Measurements from ENCODE around the gene MSL1.

The MSL1 gene

GRCh38 chr17:40177275-40177874, 55.6 kb downstream of the MSL1 start, which contains the start of gene RAPGEFL1:
RAPGEFL1 (plus strand) TSS chr17:40177470; CDS start chr17:40177862, 392 bp downstream.
- DNase-seq: peak; percentile 58 to 90 (median 77)

- DNase-seq: no peak
Observed at GRCh38 chr17:40178021-40178601, 56.3 kb downstream of the MSL1 start.

- no peak for DNase-seq
Observed at GRCh38 chr17:40178660-40179059, 56.9 kb downstream of the MSL1 start.

- DNase-seq: no peak
Observed at GRCh38 chr17:40179923-40180659, 58.3 kb downstream of the MSL1 start.

- DNase-seq: no peak
Observed at GRCh38 chr17:40180694-40181093, 58.9 kb downstream of the MSL1 start.

- DNase-seq: no peak
Observed at GRCh38 chr17:40181205-40181604, 59.4 kb downstream of the MSL1 start.

- no peak for DNase-seq
Observed at GRCh38 chr17:40182606-40183005, 60.8 kb downstream of the MSL1 start.

All from T-helper 2 cell (primary cell).